KG1 (cell line): Measurements from ENCODE around the gene SLC25A30.
"Not testable (repeated sequence)": the region's sequence is repeated elsewhere in the genome, so short reads cannot be mapped to it uniquely, and the experiment has no call there.

ENCODE experiments used
- DNase-seq: peaks from one replicate; lab custom pipeline; 2025; lab: John Stamatoyannopoulos, UW

SLC25A30 gene

DNA sequence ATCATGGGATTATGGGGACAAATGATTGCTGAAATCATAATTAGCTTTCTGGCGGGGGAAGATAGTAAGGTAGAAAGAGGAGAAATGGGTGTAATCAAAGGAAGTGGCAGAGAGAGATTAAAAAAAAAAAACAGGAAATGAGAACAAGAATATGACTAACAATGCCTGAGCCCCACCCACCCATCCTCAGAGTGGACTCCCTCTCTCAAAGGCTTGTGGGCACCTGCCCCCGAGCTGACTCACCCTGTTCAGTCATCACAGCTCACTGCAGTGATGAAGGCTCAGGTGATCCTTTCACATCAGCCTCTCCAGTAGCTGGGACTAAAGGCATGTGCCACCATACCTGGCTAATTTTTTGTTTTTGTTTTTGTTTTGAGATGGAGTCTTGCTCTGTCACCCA lies 50.8 kb downstream of the SLC25A30 start:
- no peak for DNase-seq

DNA sequence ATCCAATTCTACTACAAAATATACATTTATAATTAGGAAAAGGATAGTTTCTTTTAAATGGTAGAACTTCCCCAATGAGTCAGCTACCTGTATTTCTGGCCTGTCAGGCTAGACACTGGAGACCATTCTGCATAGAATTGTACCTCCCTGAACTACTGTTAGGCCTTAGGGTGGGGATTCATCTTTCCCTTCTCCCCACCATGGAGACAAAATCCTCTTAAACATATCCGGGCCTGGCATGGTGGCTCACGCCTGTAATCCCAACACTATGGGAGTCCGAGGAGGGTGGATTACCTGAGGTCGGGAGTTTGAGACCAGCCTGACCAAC lies 52.7 kb downstream of the SLC25A30 start:
- DNase-seq = no peak

DNA sequence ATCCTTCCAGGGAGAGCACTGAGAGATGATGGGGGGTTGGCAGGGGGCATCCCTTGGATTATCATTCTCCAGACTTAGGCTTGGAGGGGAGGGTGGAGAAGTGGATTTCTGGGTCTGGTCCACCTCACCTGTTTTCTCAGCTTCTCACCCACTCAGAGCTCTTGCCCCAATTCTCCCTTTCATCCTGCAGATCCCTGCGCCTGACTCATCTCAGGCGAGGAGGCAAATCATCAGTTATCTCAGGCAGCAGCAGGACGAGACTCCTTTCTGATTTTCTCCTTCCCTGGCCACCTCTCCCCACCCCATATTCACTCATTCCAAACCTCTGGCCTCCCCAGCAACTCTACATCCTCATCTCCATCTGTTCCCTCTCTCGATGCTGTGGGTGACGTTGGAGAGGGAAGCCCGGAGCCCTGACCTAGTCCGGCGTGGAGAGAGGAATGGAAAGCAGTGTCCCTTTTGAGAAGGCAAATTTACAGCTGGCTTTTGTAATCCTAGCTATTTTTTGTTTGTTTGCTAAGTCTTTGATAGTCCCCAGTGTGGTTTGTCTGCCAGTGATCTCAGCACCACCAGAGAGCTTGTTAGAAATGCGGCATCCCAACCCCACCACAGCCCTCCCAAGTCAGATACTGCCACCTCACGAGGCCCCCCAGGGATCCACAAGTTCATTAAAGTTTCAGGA lies 53.2 kb downstream of the SLC25A30 start:
- no peak for DNase-seq

- no peak for DNase-seq
These were observed 55.2 kb downstream of the SLC25A30 start for GRCh38 chr13:45362939-45363338.

DNA sequence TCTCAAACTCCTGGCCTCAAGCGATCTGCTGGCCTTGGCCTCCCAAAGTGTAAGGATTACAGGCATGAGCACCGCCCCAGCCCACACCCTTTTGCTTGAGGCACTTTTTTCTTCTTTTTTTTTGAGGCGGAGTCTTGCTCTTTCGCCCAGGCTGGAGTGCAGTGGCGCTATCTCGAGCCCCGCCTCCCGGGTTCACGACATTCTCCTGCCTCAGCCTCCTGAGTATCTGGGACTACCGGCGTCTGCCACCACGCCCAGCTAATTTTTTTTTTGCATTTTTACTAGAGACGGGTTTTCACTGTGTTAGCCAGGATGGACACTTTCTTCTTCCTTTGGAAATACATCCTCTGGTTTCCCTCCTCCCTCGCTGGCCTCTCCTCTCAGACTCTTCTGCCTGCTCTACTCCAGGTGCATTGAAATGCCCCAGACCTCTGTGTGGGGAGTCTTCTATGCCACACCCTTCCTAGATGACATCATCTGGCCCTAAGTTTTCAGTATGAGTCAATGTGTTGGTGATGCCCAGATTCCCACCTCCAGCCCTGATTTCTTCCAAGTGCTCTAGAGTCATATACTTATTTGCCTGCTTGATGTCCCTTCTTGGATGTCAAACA lies 56.5 kb downstream of the SLC25A30 start:
- DNase-seq = no peak

- DNase-seq = peak; percentile 76
These were observed 61.1 kb downstream of the SLC25A30 start for GRCh38 chr13:45356966-45357672.

GRCh38 chr13:45353895-45354294 lies 64.3 kb downstream of the SLC25A30 start:
- no peak for DNase-seq

DNA sequence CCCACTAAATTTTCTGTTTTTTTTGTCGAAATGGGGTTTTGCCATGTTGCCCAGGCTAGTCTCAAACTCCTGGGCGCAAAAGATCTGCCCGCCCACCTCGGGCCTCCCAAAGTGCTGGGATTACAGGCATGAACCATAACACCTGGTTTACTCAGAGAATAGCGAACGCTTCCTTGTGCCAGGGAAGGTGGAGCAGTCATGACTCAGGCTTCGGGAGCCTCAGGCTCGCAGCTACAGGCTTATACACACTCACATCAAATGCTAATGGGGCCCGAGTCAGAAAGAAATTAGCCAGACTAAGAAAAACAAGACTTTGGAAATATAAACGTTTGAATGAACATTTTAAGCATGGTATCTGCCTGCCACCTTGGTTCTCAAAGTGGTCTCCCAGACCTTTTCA lies 66.1 kb downstream of the SLC25A30 start:
- DNase-seq = no peak

DNA sequence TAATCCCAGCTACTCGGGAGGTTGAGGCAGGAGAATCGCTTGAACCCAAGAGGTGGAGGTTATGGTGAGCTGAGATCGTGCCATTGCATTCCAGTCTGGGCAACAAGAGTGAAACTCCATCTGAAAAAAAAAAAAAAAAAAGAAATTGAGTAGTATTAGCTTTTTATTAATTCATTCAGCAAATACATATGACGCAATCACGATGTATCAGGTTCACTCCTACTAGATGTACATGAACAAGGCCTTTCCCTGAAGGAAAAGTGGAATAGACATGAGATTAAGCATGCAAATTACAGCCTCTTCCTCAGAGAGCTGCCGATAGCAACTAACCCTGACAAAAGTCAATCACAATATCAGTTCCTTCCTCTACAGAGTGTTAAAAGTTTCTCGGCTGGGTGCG lies 68.0 kb downstream of the SLC25A30 start:
- no peak for DNase-seq

- no peak for DNase-seq
These were observed 68.7 kb downstream of the SLC25A30 start for GRCh38 chr13:45349438-45349837.

DNA sequence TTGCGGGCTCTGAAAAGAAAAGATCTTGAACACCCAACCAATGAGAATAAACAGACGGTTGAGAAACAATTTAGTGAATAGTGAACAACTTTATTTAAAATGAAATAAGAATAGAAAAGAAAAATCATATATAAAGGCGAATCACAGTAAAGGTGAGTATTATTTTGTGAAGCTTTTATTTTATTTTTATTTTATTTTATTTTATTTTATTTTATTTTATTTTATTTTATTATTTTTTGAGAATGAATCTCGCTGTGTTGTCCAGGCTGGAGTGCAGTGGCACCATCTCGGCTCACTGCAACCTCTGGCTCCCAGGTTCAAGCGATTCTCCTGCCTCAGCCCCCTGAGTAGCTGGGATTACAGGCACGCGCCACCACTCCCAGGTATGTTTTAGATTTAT lies 74.1 kb downstream of the SLC25A30 start:
- DNase-seq = not testable (repeated sequence)
